K562 (cell line): ENCODE results near the gene CTIF. TPM values are rescaled to one million over a fixed set of nuclear protein-coding genes. Genes with fewer than 3 reads are reported as not detected.
A peak's percentile ranks its signal among the peaks of the same experiment; 100 is the strongest.

Experiments used
- ATF4 ChIP-seq: fragments of 450-650 bp; formaldehyde crosslinking; IDR thresholded peaks from 2 replicates; pipeline ENCODE4 v1.4.0; 2022; ENCODE audit warnings: mild to moderate bottlenecking, moderate library complexity
- CCAR2 ChIP-seq: fragments of 200-400 bp; formaldehyde crosslinking; IDR thresholded peaks from 2 replicates; pipeline ENCODE4 v1.6.1; 2017; ENCODE audit warnings: mild to moderate bottlenecking, low read depth, low read length
- CEBPG ChIP-seq, 3 experiments: fragments of 200-800 bp in 1 of 3; sonication (Bioruptor generic) in 1 of 3; sonication (generic) in 1 of 3; formaldehyde crosslinking in 1 of 3; IDR thresholded peaks in 2 of 3; conservative IDR thresholded peaks in 1 of 3; 2 replicates each; pipeline versions ENCODE4 v1.6.1 to v1.8.0; 2016 to 2022; ENCODE audit warnings: missing compliant biosample characterization in 2 of 3, missing genetic modification characterization in 2 of 3, mild to moderate bottlenecking in 1 of 3, missing genetic modification reagents in 1 of 3
- DPF2 ChIP-seq: fragments of 450-650 bp; IDR thresholded peaks from 2 replicates; pipeline ENCODE4 v1.6.1; 2016
- ETV5 ChIP-seq: sonication (generic); formaldehyde crosslinking; IDR thresholded peaks from 2 replicates; pipeline ENCODE4 v1.4.0; 2020; ENCODE audit warnings: low read depth, mild to moderate bottlenecking, missing genetic modification reagents
- GATAD2B ChIP-seq: fragments of 450-650 bp; IDR thresholded peaks from 2 replicates; pipeline ENCODE4 v1.6.1; 2017; ENCODE audit warnings: mild to moderate bottlenecking, borderline replicate concordance
- KDM2B ChIP-seq: fragments of 250-450 bp; sonication (Bioruptor Pico); IDR thresholded peaks from 2 replicates; pipeline ENCODE4 v1.8.0; 2021; ENCODE audit warnings: mild to moderate bottlenecking, moderate library complexity
- KDM5B ChIP-seq: fragments of 200-600 bp; sonication (generic); IDR thresholded peaks from 2 replicates; pipeline ENCODE4 v1.6.1; 2012; ENCODE audit warnings: low read depth, mild to moderate bottlenecking, moderate library complexity, low read length, control low read depth, inconsistent platforms; ENCODE audit not compliant: insufficient replicate concordance
- MGA ChIP-seq: fragments of 450-650 bp; IDR thresholded peaks from 2 replicates; pipeline ENCODE4 v1.6.1; 2016; ENCODE audit warnings: mild to moderate bottlenecking, moderate library complexity
- MIER1 ChIP-seq: fragments of 450-650 bp; IDR thresholded peaks from 2 replicates; pipeline ENCODE4 v1.6.1; 2016; ENCODE audit warnings: antibody characterized with exemption, mild to moderate bottlenecking, low read depth
- MYNN ChIP-seq, 2 experiments: sonication (generic); formaldehyde crosslinking in 1 of 2; IDR thresholded peaks; 2 replicates each; pipeline versions ENCODE4 v1.5.0 to v1.6.1; 2016 to 2020; ENCODE audit warnings: antibody characterized with exemption in 1 of 2, missing genetic modification reagents in 1 of 2
- PHB ChIP-seq: fragments of 250-450 bp; sonication (Bioruptor Pico); IDR thresholded peaks from 2 replicates; pipeline ENCODE4 v1.5.0; 2021
- RFX1 ChIP-seq: fragments of 450-650 bp; IDR thresholded peaks from 2 replicates; pipeline ENCODE4 v1.6.1; 2016; ENCODE audit warnings: mild to moderate bottlenecking, moderate library complexity
- RUNX1 ChIP-seq: sonication (generic); IDR thresholded peaks from 2 replicates; pipeline ENCODE4 v1.6.1; 2016; ENCODE audit warnings: antibody characterized with exemption, low read depth
- STAT5A ChIP-seq: IDR thresholded peaks from 2 replicates; pipeline ENCODE4 v1.6.1; 2012; ENCODE audit warnings: low read length, inconsistent platforms, borderline replicate concordance
- XRCC3 ChIP-seq: fragments of 450-650 bp; IDR thresholded peaks from 2 replicates; pipeline ENCODE4 v1.6.1; 2017; ENCODE audit warnings: mild to moderate bottlenecking, moderate library complexity
- ZNF77 ChIP-seq: fragments of 250-450 bp; sonication (Bioruptor Pico); IDR thresholded peaks from 2 replicates; pipeline ENCODE4 v1.5.0; 2020
- polyA plus RNA-seq, 8 experiments: library from polyadenylated mRNA; depleted of rRNA in 4 of 8; stranded (reverse) in 5 of 8; unstranded in 3 of 8; fragments of >200 nt; fragmentation: Nextera tagmentation in 2 of 8; fragmentation: Illumina TruSeq in 1 of 8; extraction: Ambion mirVana in 2 of 8; extraction: Trizol in 1 of 8; gene quantifications; 2 replicates each; pipeline versions ENCODE4 v1.2.1 to v1.2.3, GENCODE V29; 2011 to 2014; ENCODE audit warnings: inconsistent platforms in 1 of 8, missing spikeins in 1 of 8
- total RNA-seq, 7 experiments: library from RNA; depleted of rRNA in 6 of 7; stranded (reverse); fragments of >200 nt in 6 of 7; fragmentation: Illumina TruSeq in 2 of 7; extraction: Trizol in 2 of 7; gene quantifications; 2 replicates each; pipeline versions ENCODE4 v1.2.1 to v1.2.3, GENCODE V29; 2011 to 2021; ENCODE audit warnings: low replicate concordance in 1 of 7

Gene CTIF
- total and polyA plus RNA-seq, 9 of the 15 experiments (the other 6 are each of a cell fraction or from before 2014, with no cell fraction given) = 0.17 to 11.5 (median 2.2) TPM

DNA sequence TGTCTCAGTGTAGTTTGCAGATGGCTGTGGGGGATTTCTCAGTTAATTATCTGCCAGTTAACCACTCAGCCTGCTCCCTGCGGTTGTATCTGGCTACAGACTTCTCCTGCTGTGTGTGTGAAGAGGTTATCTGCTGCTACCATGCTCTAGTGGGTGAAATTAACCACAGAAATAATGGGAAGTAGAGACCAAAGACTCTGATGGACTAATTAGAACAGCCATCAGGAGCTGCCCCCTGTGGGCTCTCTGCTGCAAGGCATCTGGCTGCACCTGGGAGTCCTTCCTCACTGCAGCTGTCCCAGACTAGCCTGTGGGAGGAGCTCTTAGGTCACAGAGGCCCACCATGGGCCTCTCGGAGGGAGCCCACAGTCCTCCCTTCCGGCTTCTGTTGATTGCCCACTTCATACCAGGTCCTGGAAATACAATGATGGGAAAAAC lies 66.6 kb downstream of the CTIF start (continued):
- TF ChIP-seq CCAR2 = no peak
- TF ChIP-seq MIER1 = no peak
- no peak for TF ChIP-seq ATF4 (CRISPR knock-in tag)
- no peak for TF ChIP-seq CEBPG (CRISPR knock-in tag; IDR thresholded peaks at IDR 0.05)
- no peak for TF ChIP-seq CEBPG (tag; conservative IDR thresholded peaks at IDR 0.05 in 1 of 2, IDR thresholded peaks at IDR 0.05 in 1 of 2)
- TF ChIP-seq STAT5A = peak; percentile 72
- TF ChIP-seq GATAD2B = no peak
- TF ChIP-seq ZNF77 (CRISPR knock-in tag) = no peak
- TF ChIP-seq KDM5B = no peak
- 0 out of 2 replicates have a peak, but pooled peaks have one; percentile 40 for TF ChIP-seq ETV5 (CRISPR knock-in tag)
- TF ChIP-seq MGA = no peak
- peak; percentile 49; the same call in 1 of the 2 replicates for TF ChIP-seq DPF2
- TF ChIP-seq KDM2B (CRISPR knock-in tag) = no peak
- no peak for TF ChIP-seq PHB (CRISPR knock-in tag)
- TF ChIP-seq RFX1 = no peak
- TF ChIP-seq MYNN (IDR thresholded peaks at IDR 0.05) = no peak
- TF ChIP-seq MYNN (CRISPR knock-in tag; IDR thresholded peaks at IDR 0.05) = no peak
- peak; percentile 57; the same call in 1 of the 2 replicates for TF ChIP-seq RUNX1
- no peak for TF ChIP-seq XRCC3
